Left ventricle myocardium inferior (tissue), 1 donor: ENCODE data around the gene INSM2. TPM values are rescaled to one million over a fixed set of nuclear protein-coding genes. Genes with fewer than 3 reads are reported as not detected.

Experiments
- DNase-seq: peaks from one replicate; pipeline ENCODE4 v3.0.0-alpha.2; 2020
- H3K27ac ChIP-seq: fragments of 200-600 bp; replicated peaks from 2 replicates; pipeline ENCODE4 v1.8.0; 2021
- H3K27me3 ChIP-seq: fragments of 200-600 bp; 2 replicates; pipeline ENCODE4 v1.8.0; 2021; ENCODE audit warnings: low read depth
- H3K36me3 ChIP-seq: fragments of 200-600 bp; 2 replicates; pipeline ENCODE4 v1.8.0; 2021
- H3K4me1 ChIP-seq: fragments of 200-600 bp; 2 replicates; pipeline ENCODE4 v1.8.0; 2021
- H3K4me3 ChIP-seq: fragments of 200-600 bp; 2 replicates; pipeline ENCODE4 v1.8.0; 2021; ENCODE audit warnings: mild to moderate bottlenecking, moderate library complexity
- H3K9me3 ChIP-seq: fragments of 200-600 bp; replicated peaks from 2 replicates; pipeline ENCODE4 v1.8.0; 2021
- intact Hi-C: fragments of 100-400 bp; cut with micrococcal nuclease; formaldehyde crosslinking; loops from one replicate; pipeline ENCODE4 v1.11.0; 2022
- total RNA-seq: library from RNA; stranded (reverse); fragmentation: NEBNext Ultra II Directional; extraction: Animal tissue kit (Norgen Biotek cat#: 25700); gene quantifications from one replicate; pipeline ENCODE4 v1.2.1, GENCODE V29; 2021
- TF ChIP-seq, protein P1 (sequence below): fragments of 200-600 bp; IDR thresholded peaks from 2 replicates; pipeline ENCODE4 v1.8.0; 2021; ENCODE audit warnings: antibody characterized with exemption, mild to moderate bottlenecking, borderline replicate concordance
- donor health status: DM: no; HTN: yes; CAD: no; lungs with severe emphysema.

The INSM2 gene
- total RNA-seq, 1 donor from 2014 or later: not detected

DNA sequence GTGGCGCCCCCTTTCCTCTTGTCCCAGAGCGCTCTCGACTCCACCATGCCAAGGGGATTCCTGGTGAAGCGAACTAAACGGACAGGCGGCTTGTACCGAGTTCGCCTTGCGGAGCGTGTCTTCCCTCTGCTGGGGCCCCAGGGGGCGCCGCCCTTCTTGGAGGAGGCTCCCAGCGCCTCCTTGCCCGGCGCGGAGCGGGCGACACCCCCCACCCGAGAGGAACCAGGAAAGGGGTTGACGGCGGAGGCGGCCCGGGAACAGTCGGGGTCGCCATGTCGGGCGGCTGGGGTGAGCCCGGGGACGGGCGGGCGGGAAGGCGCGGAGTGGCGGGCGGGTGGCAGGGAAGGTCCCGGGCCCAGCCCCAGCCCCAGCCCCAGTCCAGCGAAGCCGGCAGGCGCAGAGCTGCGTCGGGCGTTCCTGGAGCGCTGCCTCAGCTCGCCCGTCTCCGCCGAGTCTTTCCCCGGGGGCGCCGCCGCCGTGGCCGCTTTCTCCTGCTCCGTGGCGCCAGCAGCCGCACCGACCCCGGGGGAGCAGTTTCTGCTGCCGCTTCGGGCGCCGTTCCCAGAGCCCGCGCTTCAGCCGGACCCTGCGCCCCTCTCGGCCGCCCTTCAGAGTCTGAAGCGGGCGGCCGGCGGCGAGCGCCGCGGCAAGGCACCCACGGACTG lies 376 bp downstream of the INSM2 start:
- no peak for DNase-seq
- H3K4me1 ChIP-seq: peaks cover 32% of the 10 kb centered on the region
- H3K27ac ChIP-seq: no peak overlapping the region
- intact Hi-C loops: no loop called here
- TF ChIP-seq, protein P1, sequence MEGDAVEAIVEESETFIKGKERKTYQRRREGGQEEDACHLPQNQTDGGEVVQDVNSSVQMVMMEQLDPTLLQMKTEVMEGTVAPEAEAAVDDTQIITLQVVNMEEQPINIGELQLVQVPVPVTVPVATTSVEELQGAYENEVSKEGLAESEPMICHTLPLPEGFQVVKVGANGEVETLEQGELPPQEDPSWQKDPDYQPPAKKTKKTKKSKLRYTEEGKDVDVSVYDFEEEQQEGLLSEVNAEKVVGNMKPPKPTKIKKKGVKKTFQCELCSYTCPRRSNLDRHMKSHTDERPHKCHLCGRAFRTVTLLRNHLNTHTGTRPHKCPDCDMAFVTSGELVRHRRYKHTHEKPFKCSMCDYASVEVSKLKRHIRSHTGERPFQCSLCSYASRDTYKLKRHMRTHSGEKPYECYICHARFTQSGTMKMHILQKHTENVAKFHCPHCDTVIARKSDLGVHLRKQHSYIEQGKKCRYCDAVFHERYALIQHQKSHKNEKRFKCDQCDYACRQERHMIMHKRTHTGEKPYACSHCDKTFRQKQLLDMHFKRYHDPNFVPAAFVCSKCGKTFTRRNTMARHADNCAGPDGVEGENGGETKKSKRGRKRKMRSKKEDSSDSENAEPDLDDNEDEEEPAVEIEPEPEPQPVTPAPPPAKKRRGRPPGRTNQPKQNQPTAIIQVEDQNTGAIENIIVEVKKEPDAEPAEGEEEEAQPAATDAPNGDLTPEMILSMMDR: no peak
- peaks cover 70% of the 10 kb centered on the region for H3K27me3 ChIP-seq
- H3K36me3 ChIP-seq: peaks cover 6% of the 10 kb centered on the region
- peak overlapping the region; percentile 74 for H3K4me3 ChIP-seq
- H3K9me3 ChIP-seq: no peaks in the 10 kb centered on the region

DNA sequence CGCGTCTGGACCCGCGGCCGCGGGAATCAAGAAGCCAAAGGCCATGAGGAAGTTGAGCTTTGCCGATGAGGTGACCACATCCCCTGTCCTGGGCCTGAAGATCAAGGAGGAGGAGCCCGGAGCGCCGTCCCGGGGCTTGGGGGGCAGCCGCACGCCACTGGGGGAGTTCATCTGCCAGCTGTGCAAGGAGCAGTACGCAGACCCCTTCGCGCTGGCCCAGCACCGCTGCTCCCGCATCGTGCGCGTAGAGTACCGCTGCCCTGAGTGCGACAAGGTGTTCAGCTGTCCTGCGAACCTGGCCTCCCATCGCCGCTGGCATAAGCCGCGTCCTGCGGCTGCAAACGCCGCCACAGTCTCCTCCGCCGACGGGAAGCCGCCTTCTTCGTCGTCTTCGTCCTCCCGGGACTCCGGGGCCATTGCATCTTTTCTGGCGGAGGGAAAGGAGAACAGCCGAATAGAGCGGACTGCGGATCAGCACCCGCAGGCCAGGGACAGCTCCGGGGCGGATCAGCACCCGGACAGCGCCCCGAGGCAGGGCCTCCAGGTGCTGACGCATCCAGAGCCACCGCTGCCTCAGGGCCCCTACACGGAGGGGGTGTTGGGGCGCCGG lies 1.0 kb downstream of the INSM2 start:
- Histone ChIP-seq H3K27me3 (peaks cover 63% of the 10 kb centered on the region), H3K4me1 (peaks cover 32% of the 10 kb centered on the region), H3K4me3 (peak overlapping the region; percentile 74), H3K9me3 (no peaks in the 10 kb centered on the region), H3K36me3 (peaks cover 6% of the 10 kb centered on the region), H3K27ac (no peak overlapping the region)
- intact Hi-C loops: no loop called here
- DNase-seq: peak; percentile 60
- TF ChIP-seq, protein P1: no peak

DNA sequence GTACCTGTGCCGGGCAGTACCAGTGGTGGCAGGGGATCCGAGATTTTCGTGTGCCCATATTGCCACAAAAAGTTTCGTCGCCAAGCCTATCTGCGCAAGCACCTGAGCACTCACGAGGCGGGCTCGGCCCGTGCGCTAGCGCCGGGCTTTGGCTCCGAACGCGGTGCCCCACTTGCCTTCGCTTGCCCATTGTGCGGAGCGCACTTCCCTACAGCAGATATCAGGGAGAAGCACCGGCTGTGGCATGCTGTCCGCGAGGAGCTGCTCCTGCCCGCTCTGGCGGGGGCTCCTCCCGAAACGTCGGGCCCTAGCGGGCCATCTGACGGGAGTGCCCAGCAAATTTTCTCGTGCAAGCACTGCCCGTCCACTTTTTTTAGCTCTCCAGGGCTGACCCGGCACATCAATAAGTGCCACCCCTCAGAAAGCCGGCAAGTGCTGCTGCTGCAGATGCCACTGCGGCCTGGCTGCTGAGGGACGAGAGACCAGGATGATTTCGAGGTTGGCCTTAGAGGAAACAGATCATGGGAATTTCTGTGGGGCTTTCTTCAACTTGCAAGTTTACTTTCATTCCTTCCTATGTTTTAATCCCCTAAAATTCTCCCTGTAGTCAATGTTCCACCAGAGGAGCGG lies 1.6 kb downstream of the INSM2 start:
- H3K27ac ChIP-seq: no peak overlapping the region
- peaks cover 32% of the 10 kb centered on the region for H3K4me1 ChIP-seq
- no peaks in the 10 kb centered on the region for H3K9me3 ChIP-seq
- intact Hi-C loops: no loop called here
- H3K4me3 ChIP-seq: peak overlapping the region; percentile 74
- DNase-seq: no peak
- H3K27me3 ChIP-seq: peaks cover 57% of the 10 kb centered on the region
- H3K36me3 ChIP-seq: peaks cover 6% of the 10 kb centered on the region
- TF ChIP-seq, protein P1: no peak

DNA sequence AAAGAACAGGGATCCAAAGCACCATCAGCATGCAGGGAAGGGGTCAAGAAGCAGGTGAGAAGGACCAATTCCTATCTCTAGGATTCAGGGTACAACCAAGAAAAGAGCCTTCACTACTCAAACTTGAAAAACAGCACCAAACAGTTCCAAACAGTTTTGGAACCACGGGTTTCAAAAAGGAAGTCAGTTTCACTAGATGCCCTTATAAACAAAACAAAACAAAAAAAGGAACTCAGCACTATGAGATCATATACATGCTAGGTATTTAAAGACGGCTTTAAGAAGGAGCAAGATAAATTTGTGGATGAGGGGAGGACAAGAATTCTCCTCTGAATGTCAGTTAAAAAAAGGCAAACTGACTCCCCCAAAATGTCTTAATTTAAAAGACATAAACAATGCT lies 6.0 kb downstream of the INSM2 start:
- H3K27ac ChIP-seq: no peak overlapping the region
- TF ChIP-seq, protein P1: no peak
- peaks cover 13% of the 10 kb centered on the region for H3K27me3 ChIP-seq
- H3K4me1 ChIP-seq: peaks cover 10% of the 10 kb centered on the region
- no peak overlapping the region for H3K4me3 ChIP-seq
- intact Hi-C loops: no loop called here
- DNase-seq: no peak
- H3K36me3 ChIP-seq: peaks cover 18% of the 10 kb centered on the region
- H3K9me3 ChIP-seq: no peaks in the 10 kb centered on the region

DNA sequence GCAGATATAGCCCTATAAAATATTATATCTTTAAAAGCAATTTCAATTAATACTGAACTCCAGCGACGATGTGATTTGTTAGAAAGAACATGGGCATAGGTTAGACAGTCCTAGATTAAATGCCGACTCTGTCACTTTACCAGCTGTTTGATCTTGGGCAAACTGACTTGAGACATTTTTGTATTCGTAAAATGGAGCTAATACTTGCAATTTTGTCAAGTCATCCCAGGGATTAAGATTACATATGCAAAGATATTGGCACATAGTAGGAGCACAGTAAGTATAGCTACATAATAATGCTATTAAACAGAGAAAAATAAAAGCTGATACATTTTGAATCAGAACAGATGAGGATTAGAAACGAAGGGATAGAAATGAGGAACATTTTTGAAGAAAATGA lies 9.0 kb downstream of the INSM2 start:
- intact Hi-C loops: no loop called here

More for the DNA sequence above, 9.0 kb downstream of the INSM2 start:
- DNase-seq: no peak
- no peak overlapping the region for H3K4me3 ChIP-seq
- TF ChIP-seq, protein P1: no peak
- H3K4me1 ChIP-seq: no peaks in the 10 kb centered on the region
- H3K36me3 ChIP-seq: peaks cover 20% of the 10 kb centered on the region
- no peaks in the 10 kb centered on the region for H3K9me3 ChIP-seq
- no peaks in the 10 kb centered on the region for H3K27me3 ChIP-seq
- no peak overlapping the region for H3K27ac ChIP-seq
